ENCODE measurements around the gene TLK1. TPM values are rescaled to one million over a fixed set of nuclear protein-coding genes. Genes with fewer than 3 reads are reported as not detected.

Gene TLK1
- total and polyA plus RNA-seq, 12 donors = 5.8 to 41.8 (median 31.1) TPM

GRCh38 chr2:170969872-170970496 is 190.7 kb downstream of the TLK1 start:
- WGBS, 2 donors = 67 to 75% methylated on average over 10 of the region's 10 CpGs
- no peaks in the 10 kb centered on the region for H3K27me3 ChIP-seq
- no peak overlapping the region for H3K4me3 ChIP-seq
- H3K27ac ChIP-seq = no peak overlapping the region
- DNase-seq (no peak), ATAC-seq (no peak)
- TF ChIP-seq CTCF (IDR thresholded peaks at IDR 0.05) = no peak
- peaks cover 0 to 16% (median 11%) of the 10 kb centered on the region in 9 donors for H3K4me1 ChIP-seq
- intact Hi-C loops (cut with DNase I) = loop anchor here in 8 of 10 donors (5.0 to 10.0 kb wide), 7 partner anchors 117 to 452 kb away; partner anchors contain the start of gene TLK1 (in 2 of the 8)
- H3K36me3 ChIP-seq = peaks cover 0 to 36% (median 25%) of the 10 kb centered on the region in 9 donors
- no peaks in the 10 kb centered on the region for H3K9me3 ChIP-seq

- intact Hi-C loops (cut with DNase I) = no loop called here
- Histone ChIP-seq H3K4me3 (no peak overlapping the region), H3K27me3 (no peaks in the 10 kb centered on the region), H3K4me1 (peaks cover 0 to 13% (median 7%) of the 10 kb centered on the region in 9 donors), H3K9me3 (no peaks in the 10 kb centered on the region), H3K36me3 (peaks cover 0 to 46% (median 32%) of the 10 kb centered on the region in 9 donors), H3K27ac (no peak overlapping the region)
- TF ChIP-seq CTCF (IDR thresholded peaks at IDR 0.05) = no peak
- 91 to 92% methylated on average over 2 of the region's 2 CpGs for WGBS, 2 donors
- ATAC-seq (no peak), DNase-seq (no peak)
Observed at GRCh38 chr2:170969030-170969429, 191.7 kb downstream of the TLK1 start.

GRCh38 chr2:170968205-170969003 is 192.3 kb downstream of the TLK1 start:
- no peaks in the 10 kb centered on the region for H3K27me3 ChIP-seq
- no peak overlapping the region for H3K4me3 ChIP-seq
- ATAC-seq (no peak), DNase-seq (no peak)
- no peak overlapping the region for H3K27ac ChIP-seq
- intact Hi-C loops (cut with DNase I) = no loop called here
- no peak for TF ChIP-seq CTCF (IDR thresholded peaks at IDR 0.05)
- no peaks in the 10 kb centered on the region for H3K9me3 ChIP-seq
- peaks cover 0 to 52% (median 38%) of the 10 kb centered on the region in 9 donors for H3K36me3 ChIP-seq
- peaks cover 0 to 10% (median 5%) of the 10 kb centered on the region in 9 donors for H3K4me1 ChIP-seq
- 75 to 77% methylated on average over 12 of the region's 12 CpGs for WGBS, 2 donors

- no peaks in the 10 kb centered on the region for H3K27me3 ChIP-seq
- peaks cover 0 to 6% (median 0%) of the 10 kb centered on the region in 9 donors for H3K4me1 ChIP-seq
- H3K9me3 ChIP-seq = no peaks in the 10 kb centered on the region
- no peak for TF ChIP-seq CTCF (IDR thresholded peaks at IDR 0.05)
- intact Hi-C loops (cut with DNase I) = no loop called here
- ATAC-seq (peak in 1 of 8 donors; percentile 21), DNase-seq (no peak)
- 55 to 61% methylated on average over 5 of the region's 5 CpGs for WGBS, 2 donors
- peaks cover 0 to 60% (median 45%) of the 10 kb centered on the region in 9 donors for H3K36me3 ChIP-seq
- H3K27ac ChIP-seq = no peak overlapping the region
- H3K4me3 ChIP-seq = no peak overlapping the region
Observed at GRCh38 chr2:170967553-170967952, 193.1 kb downstream of the TLK1 start.

All from heart right ventricle (tissue), 16 donors.